ENCODE results near the gene RAD51AP2. TPM values are rescaled to one million over a fixed set of nuclear protein-coding genes. Genes with fewer than 3 reads are reported as not detected.

RAD51AP2 gene
- total and polyA plus RNA-seq, 10 donors, result not detected

DNA sequence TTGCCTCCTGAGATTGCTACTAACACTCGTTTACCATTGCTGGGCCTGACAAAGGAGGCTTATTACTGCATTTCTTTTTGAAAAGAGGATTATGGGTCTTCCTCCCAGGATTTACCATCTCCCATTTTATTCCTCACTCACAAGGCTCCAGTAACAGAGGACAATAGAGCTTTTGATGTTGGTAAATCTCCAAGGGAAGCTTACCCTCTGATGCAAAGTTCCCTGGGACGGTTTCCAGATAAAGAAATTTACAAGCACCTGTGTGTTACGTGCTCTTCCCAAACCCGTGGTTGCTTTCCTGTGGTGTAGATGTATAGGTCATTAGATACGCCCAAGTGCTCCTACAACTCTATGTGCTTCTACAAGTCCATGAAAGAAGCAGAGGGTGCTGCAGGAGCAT lies 39.4 kb upstream of the RAD51AP2 start:
- WGBS, 5 donors, result 59 to 79% (median 71%) methylated on average over 5 of the region's 5 CpGs

DNA sequence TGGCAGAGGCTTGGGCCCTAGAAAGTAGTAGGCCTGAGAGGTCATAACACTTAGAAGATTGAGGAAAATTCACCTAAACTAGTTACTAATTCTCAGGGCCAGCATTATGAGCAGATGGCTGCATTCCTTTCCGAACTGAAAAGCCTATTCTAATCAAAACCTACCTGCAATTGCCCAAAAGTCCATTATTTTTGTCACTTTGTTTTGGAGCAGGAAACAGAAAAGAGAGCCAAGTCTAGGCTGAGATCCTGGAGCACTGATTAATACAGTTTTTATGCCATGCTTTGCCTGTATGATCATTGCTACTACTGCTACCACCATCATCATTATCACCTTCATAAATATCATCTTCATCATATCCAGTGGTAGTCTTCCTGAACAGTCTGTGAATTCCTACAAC lies 36.9 kb upstream of the RAD51AP2 start:
- intact Hi-C loops (cut with DNase I; ENCODE audit: low total_unique reads), result no loop called here
- Histone ChIP-seq H3K27me3 (replicated peaks in 1 of 7) (peaks cover 0 to 8% (median 0%) of the 10 kb centered on the region in 7 donors), H3K36me3 (no peaks in the 10 kb centered on the region), H3K27ac (no peak overlapping the region), H3K4me1 (no peaks in the 10 kb centered on the region), H3K9me3 (no peaks in the 10 kb centered on the region), H3K4me3 (no peak overlapping the region)
- no peak for DNase-seq
- WGBS, 5 donors, result 71 to 91% (median 77%) methylated on average over 1 of the region's 1 CpG
- TF ChIP-seq POLR2A (IDR thresholded peaks at IDR 0.05) (no peak), POLR2AphosphoS5 (IDR thresholded peaks at IDR 0.05) (no peak)
- TF ChIP-seq, protein P1, sequence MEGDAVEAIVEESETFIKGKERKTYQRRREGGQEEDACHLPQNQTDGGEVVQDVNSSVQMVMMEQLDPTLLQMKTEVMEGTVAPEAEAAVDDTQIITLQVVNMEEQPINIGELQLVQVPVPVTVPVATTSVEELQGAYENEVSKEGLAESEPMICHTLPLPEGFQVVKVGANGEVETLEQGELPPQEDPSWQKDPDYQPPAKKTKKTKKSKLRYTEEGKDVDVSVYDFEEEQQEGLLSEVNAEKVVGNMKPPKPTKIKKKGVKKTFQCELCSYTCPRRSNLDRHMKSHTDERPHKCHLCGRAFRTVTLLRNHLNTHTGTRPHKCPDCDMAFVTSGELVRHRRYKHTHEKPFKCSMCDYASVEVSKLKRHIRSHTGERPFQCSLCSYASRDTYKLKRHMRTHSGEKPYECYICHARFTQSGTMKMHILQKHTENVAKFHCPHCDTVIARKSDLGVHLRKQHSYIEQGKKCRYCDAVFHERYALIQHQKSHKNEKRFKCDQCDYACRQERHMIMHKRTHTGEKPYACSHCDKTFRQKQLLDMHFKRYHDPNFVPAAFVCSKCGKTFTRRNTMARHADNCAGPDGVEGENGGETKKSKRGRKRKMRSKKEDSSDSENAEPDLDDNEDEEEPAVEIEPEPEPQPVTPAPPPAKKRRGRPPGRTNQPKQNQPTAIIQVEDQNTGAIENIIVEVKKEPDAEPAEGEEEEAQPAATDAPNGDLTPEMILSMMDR (IDR thresholded peaks at IDR 0.05 in 8 of 11, conservative IDR thresholded peaks at IDR 0.05 in 3 of 11), result no peak

More for the DNA sequence above, 39.4 kb upstream of the RAD51AP2 start:
- no peaks in the 10 kb centered on the region for H3K27me3 ChIP-seq (replicated peaks in 1 of 7)
- H3K4me1 ChIP-seq, result no peaks in the 10 kb centered on the region
- H3K9me3 ChIP-seq, result no peaks in the 10 kb centered on the region
- no peaks in the 10 kb centered on the region for H3K36me3 ChIP-seq
- no peak overlapping the region for H3K4me3 ChIP-seq
- TF ChIP-seq POLR2A (IDR thresholded peaks at IDR 0.05) (no peak), POLR2AphosphoS5 (IDR thresholded peaks at IDR 0.05) (no peak)
- TF ChIP-seq, protein P1 (IDR thresholded peaks at IDR 0.05 in 8 of 11, conservative IDR thresholded peaks at IDR 0.05 in 3 of 11), result no peak
- H3K27ac ChIP-seq, result no peak overlapping the region
- intact Hi-C loops (cut with DNase I; ENCODE audit: low total_unique reads), result no loop called here
- DNase-seq, result no peak

DNA sequence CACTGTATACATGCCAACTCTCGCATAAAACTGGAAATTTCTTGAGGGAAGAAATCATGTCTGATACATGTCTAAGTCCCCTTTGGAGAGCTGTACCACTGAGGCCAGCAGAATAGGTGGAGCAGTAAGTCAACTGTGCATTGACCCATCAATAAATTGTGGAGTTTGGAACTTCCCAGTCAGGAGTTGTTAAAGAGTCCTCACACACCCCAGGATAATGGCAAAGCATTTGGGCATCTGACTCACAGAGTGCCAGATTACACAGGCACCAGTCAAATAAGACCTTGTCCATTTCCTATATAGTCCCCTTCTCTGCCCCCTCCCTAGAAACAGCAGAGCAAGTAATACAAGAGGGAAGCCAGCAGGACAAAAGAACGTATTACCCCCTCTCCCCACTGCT lies 32.7 kb upstream of the RAD51AP2 start:
- intact Hi-C loops (cut with DNase I; ENCODE audit: low total_unique reads), result no loop called here
- DNase-seq, result no peak
- Histone ChIP-seq H3K4me3 (no peak overlapping the region), H3K9me3 (no peaks in the 10 kb centered on the region), H3K27me3 (replicated peaks in 1 of 7) (peaks cover 0 to 31% (median 0%) of the 10 kb centered on the region in 7 donors), H3K36me3 (no peaks in the 10 kb centered on the region), H3K27ac (no peak overlapping the region), H3K4me1 (no peaks in the 10 kb centered on the region)
- TF ChIP-seq POLR2AphosphoS5 (IDR thresholded peaks at IDR 0.05), result no peak
- no peak for TF ChIP-seq POLR2A (IDR thresholded peaks at IDR 0.05)
- TF ChIP-seq, protein P1 (IDR thresholded peaks at IDR 0.05 in 8 of 11, conservative IDR thresholded peaks at IDR 0.05 in 3 of 11), result no peak
- WGBS, 5 donors, result 73 to 86% (median 80%) methylated on average over 2 of the region's 2 CpGs

DNA sequence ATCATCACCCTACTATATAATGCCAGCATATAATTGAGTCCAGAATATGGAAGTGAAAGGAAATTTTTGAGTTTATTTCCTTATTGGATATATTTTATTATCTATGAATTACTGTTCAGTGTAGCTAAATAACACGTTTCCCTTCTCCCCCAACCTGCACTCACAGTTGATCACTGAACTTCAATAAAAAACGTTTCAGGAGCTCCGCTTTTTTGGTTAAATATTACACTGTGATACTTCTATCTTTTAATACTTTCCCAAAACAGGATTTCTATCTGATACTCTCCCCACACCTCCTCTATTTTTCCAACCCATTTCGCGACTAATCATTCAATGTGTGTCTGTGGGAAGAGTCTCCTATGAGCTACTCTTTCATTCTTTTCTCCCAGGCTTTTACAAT lies 29.5 kb upstream of the RAD51AP2 start:
- WGBS, 5 donors, result 64 to 76% (median 68%) methylated on average over 5 of the region's 5 CpGs
- no peak for DNase-seq
- H3K27me3 ChIP-seq (replicated peaks in 1 of 7), result peaks cover 0 to 61% (median under 1%) of the 10 kb centered on the region in 7 donors
- TF ChIP-seq, protein P1 (IDR thresholded peaks at IDR 0.05 in 8 of 11, conservative IDR thresholded peaks at IDR 0.05 in 3 of 11), result no peak
- TF ChIP-seq POLR2AphosphoS5 (IDR thresholded peaks at IDR 0.05) (no peak), POLR2A (IDR thresholded peaks at IDR 0.05) (no peak)
- intact Hi-C loops (cut with DNase I; ENCODE audit: low total_unique reads), result no loop called here
- no peak overlapping the region for H3K27ac ChIP-seq
- H3K4me1 ChIP-seq, result no peaks in the 10 kb centered on the region
- H3K36me3 ChIP-seq, result no peaks in the 10 kb centered on the region
- no peaks in the 10 kb centered on the region for H3K9me3 ChIP-seq
- no peak overlapping the region for H3K4me3 ChIP-seq
